NCI-H510A (cell line): ENCODE results near the gene MAST4.

Source experiments
- DNase-seq: peaks from one replicate; lab custom pipeline; 2025; lab: John Stamatoyannopoulos, UW

MAST4 gene

GRCh38 chr5:67133217-67133616, 537.0 kb downstream of the MAST4 start:
- DNase-seq, result no peak

GRCh38 chr5:67133776-67134175, 537.6 kb downstream of the MAST4 start:
- no peak for DNase-seq

GRCh38 chr5:67135381-67135984, 539.3 kb downstream of the MAST4 start:
- no peak for DNase-seq

GRCh38 chr5:67139030-67139429, 542.8 kb downstream of the MAST4 start:
- DNase-seq, result no peak

GRCh38 chr5:67140413-67140812, 544.2 kb downstream of the MAST4 start:
- DNase-seq, result no peak

GRCh38 chr5:67141644-67142043, 545.5 kb downstream of the MAST4 start:
- no peak for DNase-seq

GRCh38 chr5:67142816-67143215, 546.6 kb downstream of the MAST4 start:
- peak; percentile 12 for DNase-seq

GRCh38 chr5:67143549-67143948, 547.4 kb downstream of the MAST4 start:
- no peak for DNase-seq

GRCh38 chr5:67144183-67144639, 548.0 kb downstream of the MAST4 start:
- no peak for DNase-seq

GRCh38 chr5:67146574-67146973, 550.4 kb downstream of the MAST4 start:
- DNase-seq, result no peak

- no peak for DNase-seq
Observed at GRCh38 chr5:67146981-67147380, 550.8 kb downstream of the MAST4 start.

- DNase-seq, result no peak
Observed at GRCh38 chr5:67147760-67148159, 551.6 kb downstream of the MAST4 start.

- no peak for DNase-seq
Observed at GRCh38 chr5:67149057-67149950, 553.1 kb downstream of the MAST4 start.

GRCh38 chr5:67149951-67150523, 553.8 kb downstream of the MAST4 start:
- DNase-seq, result no peak

GRCh38 chr5:67152400-67152799, 556.2 kb downstream of the MAST4 start:
- DNase-seq, result no peak

- no peak for DNase-seq
Observed at GRCh38 chr5:67153292-67153691, 557.1 kb downstream of the MAST4 start.

GRCh38 chr5:67154556-67155206, 558.5 kb downstream of the MAST4 start:
- peak; percentile 10 for DNase-seq

- no peak for DNase-seq
Observed at GRCh38 chr5:67156976-67157583, 560.9 kb downstream of the MAST4 start.

- DNase-seq, result no peak
Observed at GRCh38 chr5:67160272-67160671, 564.1 kb downstream of the MAST4 start.

GRCh38 chr5:67160985-67161384, 564.8 kb downstream of the MAST4 start:
- no peak for DNase-seq

GRCh38 chr5:67161767-67162166, 565.6 kb downstream of the MAST4 start:
- no peak for DNase-seq

GRCh38 chr5:67163231-67163756, 567.1 kb downstream of the MAST4 start:
- no peak for DNase-seq
